ENCODE measurements around the gene PTBP3. TPM values are rescaled to one million over a fixed set of nuclear protein-coding genes. Genes with fewer than 3 reads are reported as not detected.
"Not testable (repeated sequence)": the region's sequence is repeated elsewhere in the genome, so short reads cannot be mapped to it uniquely, and the experiment has no call there.

PTBP3 gene
- total RNA-seq, 1 donor from 2014 or later, result 44.9 TPM

DNA sequence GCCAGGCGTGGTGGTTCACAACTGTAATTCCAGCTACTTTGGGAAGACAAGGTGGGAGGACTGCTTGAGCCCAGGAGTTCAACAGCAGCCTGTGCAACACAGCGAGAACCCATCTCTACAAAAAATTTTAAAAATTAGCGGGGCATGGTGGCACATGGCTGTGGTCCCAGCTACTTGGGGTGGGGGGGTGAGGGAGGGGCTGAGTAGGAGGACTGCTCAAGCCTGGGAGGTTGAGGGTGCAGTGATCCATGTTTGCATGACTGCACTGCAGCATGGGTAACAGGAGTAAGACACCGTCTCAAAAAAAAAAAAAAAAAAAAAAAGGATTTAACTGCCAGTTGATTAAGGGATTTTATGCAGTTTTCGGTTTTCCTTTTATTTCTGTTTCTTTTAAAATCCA lies 65.0 kb downstream of the PTBP3 start:
- no peak for DNase-seq

DNA sequence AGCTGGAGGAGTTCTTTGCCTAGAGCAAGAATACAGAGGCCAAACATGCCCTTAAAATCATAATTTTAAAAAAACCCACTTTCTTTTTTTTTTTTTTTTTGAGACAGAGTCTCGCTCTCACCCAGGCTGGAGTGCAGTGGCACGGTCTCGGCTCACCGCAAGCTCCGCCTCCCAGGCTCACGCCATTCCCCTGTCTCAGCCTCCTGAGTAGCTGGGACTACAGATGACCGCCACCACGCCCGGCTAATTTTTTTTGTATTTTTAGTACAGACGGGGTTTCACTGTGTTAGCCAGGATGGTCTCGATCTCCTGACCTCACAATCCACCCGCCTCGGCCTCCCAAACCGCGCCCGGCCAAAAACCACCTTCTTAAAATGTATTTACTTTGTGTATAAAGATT lies 66.3 kb downstream of the PTBP3 start:
- not testable (repeated sequence) for DNase-seq

DNA sequence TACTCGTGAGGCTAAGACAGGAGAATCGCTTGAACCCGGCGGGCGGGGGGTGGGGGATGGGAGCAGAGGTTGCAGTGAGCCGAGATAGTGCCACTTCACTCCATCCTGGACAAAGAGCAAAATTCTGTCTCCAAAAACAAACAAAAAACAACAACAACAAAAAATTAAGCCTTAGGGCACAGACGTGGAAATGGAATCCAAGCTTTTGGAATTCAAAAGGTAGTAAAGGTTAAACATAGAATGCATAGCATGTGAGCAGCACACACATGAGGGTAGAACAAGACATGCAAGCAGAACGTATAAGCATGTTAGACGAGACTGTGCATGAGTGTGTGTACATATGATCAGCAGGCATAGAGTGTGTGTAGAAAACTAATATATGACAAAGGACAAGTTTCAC lies 68.0 kb downstream of the PTBP3 start:
- no peak for DNase-seq

DNA sequence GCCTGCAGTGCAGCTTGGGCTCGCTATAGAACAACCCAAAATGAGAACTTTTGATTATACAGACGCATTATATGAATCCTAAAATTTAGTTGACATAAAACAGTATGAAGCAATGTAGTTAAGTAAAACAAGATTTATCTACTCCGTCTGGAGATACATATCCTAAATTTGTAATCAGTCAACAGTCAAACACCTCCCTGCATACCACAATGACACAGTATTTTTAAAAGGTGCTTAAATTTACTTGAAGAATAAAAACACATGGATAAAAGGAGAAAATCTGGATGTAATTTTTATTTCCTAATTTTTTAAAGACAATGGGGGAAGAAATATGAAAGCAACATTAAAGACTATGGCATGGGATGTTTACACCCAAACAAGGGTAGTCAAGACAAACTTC lies 70.8 kb downstream of the PTBP3 start:
- no peak for DNase-seq

DNA sequence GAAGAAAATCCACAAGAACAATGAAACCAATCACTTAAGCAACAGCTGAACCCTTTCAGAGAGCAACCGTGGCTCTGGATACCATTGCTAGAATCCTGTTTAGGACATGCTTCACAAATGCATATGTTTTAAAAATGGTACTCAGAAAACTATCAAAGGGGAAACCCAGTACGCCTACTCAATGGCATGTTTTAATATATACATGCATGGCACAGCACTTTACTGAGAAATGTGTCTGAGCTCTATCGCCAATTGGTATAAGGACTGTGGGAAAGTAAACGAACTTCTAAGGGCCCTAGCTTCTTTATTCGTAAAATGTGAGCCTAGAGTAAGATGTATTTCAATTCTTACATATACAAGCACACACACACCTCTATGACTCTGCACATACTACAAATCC lies 72.3 kb downstream of the PTBP3 start:
- no peak for DNase-seq

DNA sequence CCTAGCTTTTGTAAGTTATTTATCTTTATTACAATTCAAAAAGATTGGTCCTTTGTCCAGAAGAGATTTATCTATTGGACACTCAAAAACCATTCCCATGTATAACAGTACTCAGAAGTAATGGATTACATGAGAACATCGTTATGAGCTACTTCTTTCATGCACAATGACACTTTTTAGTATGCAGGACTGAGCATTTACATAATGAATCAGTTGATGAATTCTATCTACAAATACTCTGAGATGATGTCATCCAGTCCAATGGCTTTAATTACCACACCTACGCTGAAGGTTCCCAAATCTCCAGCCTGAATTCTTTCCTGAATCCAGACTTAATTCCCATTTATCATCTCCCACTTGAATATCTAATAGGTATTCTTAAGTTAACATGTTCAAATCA lies 75.3 kb downstream of the PTBP3 start:
- DNase-seq, result no peak

DNA sequence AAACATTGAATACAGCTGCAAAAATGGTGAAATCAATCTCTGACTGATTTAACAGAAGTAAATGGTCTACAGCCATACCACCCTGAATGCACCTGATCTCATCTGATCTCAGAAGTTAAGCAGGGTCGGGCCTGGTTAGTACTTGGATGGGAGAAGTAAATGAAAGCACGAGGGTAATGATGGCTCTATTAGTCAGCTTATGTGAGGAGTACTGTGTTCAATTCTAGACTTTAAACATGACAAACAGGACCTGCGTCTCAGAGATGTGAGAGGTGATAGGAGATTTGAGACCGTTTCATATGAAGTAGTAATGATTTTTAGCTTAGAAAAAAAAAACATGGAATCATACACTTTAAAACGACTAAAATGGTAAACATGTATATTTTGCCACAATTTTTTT lies 81.2 kb downstream of the PTBP3 start:
- no peak for DNase-seq

DNA sequence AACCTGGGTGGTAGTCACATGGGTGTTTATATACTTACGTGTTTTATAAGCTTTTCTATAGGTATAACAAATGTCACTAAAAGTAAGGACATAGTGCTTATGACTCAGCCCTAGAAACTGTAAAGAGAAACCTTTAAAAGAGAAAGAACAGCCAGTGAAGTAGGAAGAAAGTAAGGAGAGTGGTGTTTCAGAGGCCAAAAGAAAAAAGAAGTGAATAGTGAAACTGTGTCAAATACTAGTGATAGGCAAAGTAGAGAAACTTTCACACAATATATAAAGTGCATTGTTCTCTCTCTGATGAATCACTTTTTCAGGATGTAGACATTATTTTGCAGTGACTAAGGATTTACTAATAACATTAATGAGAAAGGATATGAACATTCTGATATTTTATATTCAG lies 84.1 kb downstream of the PTBP3 start:
- DNase-seq, result no peak

DNA sequence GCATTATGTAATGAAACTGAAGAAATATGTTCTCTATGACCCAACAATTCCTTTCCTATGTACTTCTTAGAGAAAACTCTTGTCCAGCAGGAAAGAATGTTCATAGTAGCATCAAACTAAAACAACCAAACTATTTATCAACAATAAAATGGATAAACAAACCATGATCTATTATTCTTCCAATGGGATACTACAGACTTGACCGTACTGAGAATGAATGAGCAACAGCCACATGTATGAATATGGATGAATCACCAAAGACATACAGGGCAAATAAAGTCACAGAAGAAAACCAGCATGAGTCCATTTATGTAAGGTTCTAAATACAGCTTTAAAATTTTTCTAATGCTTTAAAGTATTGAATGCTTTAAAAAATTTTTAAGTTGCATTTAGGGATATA lies 84.7 kb downstream of the PTBP3 start:
- no peak for DNase-seq

DNA sequence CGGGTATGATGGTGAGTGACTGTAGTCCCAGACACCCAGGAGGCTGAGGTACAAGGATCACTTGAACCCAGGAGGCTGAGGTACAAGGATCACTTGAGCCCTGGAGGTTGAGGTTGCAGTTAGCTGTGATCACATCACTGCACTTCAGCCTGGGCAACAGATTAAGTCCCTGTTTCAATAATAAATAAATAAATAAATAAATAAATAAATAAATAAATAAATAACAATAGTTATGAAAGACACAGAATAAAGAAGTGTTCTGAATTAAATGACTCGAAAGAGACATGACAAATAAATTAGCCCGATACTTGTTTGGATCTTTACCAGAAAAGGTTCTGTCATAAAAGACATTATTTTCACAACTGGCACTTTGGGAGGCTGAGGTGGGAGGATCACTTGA lies 86.3 kb downstream of the PTBP3 start:
- no peak for DNase-seq

DNA sequence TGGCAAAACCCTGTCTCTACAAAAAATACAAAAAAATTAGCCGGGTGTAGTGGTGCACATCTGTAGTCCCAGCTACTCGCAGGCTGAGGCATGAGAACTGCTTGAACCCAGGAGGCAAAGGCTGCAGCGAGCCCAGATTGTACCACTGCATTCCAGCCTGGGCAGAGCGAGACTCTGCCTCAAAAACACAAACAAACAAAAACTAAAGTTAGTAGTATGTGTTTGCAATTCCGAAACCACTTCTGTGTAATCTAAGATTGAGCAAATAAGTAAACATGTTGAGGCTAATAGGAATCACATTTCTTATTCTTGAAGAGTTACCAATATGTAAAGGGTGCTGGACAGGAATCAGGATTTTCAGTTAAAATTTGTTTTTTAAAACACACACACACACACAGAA lies 88.3 kb downstream of the PTBP3 start:
- DNase-seq, result no peak

DNA sequence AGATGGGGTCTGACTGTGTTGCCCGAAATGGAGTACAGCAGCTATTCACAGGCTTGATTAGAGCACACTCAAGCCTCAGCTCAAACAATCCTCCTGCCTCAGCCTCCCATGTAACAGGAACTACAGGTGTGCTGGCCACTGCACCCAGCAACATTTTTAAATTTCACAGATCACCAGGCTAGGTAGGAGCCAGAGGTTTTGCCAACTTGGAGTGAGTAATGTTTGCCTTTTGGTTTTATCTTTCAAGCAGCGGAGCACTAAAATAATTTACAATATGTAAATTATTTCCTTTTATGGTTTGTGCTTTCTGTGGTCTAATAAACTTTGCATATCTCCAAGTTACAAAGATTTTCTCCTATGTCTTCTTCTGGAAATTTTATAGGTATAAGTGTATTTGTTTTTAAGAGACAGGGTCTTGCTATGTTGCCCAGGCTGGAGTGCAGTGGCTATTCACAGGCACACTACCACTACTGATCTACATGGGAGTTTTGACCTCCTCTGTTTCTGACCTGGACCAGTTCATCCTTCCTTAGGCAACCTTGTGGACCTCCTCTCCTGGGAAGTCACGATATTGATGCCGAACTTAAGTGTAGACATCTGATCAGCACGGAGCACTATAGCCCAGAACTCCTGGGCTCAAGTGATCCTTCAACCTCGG lies 91.1 kb downstream of the PTBP3 start:
- no peak for DNase-seq

DNA sequence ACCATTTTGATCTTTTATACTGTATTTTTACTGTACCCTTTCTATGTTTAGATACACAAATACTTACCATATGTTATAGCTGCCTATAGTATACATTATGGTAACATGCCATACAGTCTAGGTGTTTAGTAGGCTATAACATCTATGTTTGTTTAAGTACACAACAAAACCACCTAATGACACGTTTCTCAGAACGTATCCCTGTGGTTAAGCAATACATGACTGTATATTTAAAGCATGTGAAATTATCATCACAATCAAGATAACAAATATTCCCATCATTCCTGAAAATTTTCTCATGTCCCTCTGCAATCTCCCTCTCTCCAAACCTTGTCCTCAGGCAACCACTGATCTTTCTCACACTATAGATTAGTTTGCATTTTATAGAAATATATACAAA lies 91.9 kb downstream of the PTBP3 start:
- DNase-seq, result no peak

DNA sequence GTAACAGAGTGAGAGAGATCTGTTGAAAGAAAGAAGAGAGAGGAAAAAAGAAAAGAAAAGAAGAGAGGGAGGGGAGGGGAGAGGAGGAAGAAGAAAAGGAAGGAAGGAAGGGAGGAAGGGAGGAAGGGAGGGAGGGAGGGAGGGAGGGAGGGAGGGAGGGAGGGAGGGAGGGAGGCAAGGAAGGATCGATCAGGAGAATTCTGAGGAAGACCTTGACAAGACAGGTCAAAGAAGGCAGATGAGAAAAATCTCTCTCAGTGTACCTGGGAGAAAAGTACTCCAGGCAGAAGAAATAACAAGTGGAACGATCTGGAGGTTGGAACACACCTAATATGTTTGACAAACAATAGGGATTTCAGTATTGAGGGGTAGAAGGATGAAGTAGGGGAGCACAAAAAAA lies 93.7 kb downstream of the PTBP3 start:
- DNase-seq, result no peak

DNA sequence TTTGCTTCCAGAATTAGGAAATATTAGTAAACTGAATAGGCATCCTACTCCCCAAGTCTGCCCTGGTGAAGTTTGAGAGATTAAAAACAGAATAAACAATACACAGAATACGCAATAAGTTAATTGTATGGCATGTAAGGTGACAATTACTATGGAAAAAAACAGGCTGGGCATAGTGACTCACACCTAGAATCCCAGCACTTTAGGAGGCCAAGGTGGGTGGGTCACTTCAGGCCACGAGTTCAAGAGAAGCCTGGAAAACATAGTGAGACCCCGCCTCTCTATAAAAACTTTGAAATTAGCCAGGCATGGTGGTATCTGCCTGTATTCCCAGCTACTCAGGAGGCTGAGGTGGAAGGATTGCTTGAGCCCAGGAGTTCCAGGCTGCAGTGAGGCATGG lies 94.1 kb downstream of the PTBP3 start:
- no peak for DNase-seq

DNA sequence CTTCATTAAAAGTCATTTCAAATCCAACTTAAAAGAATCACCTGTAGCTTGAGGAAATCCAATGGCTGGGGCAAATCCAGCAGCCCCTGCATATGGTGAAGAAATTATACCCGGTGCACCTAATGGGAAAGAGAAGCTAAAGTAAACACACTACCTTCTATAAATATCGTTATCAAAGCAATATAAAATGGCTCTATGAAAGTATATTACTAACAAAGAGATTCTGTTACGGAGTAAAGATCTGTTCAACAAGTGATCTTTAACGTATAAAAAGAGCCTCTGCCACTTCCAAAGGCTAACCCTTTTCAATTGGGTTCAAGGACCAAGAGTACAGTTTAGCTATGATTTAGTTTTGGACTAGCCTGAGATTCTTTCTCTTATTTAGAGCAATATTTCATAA lies 98.6 kb downstream of the PTBP3 start:
- DNase-seq, result no peak

DNA sequence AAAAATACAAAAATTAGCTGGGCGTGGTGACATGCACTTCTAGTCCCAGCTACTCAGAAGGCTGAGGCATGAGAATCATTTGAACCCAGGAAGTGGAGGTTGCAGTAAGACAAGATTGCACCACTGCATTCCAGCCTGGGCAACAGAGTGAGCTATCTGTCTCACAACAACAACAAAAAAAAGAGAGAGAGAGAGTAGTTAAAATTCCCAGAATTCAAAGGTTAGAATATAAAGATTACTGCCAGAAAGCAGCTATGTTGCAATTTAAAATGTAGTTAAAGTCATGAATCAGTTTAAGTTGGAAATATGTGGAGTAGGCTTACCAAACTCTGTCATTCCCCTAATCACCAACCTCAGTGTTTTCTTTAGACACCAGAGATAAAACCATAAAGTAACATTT lies 99.7 kb downstream of the PTBP3 start:
- DNase-seq, result no peak

DNA sequence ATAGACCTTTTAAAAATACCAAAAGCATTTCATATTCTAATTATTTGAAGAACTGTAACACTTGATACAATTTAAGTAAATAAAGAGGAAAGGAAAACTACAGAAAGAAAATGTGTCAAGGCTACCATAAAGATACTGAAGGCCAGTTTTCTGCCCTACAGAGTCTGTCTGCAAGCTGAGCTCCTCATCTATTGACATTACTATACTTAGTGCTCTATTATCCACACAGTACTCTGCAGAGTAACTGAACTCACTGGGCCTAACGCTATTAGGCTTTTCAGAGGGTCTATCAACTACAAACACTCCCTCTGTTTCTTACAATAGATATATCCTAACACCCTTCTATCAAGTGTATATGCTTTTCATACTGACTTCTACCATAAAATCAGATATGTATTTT lies 101.2 kb downstream of the PTBP3 start:
- DNase-seq, result no peak

DNA sequence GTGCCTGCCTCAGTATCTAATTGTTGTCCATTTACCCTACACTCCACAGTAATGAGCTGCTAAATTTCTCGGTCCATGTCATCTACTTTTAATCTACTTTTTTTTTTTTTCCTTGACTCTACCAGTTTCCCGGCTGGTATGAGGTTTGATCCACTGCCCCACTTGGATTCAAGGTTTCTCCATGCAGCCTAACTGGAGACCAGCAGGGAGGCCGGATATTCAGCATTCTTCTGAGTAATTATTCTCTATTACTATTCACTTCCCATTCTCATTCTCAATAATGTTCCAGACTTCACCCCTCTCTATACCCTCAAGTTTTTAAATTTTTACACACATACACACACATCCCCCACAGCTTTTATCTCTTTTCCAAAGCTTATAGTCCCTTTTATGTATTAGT lies 107.3 kb downstream of the PTBP3 start:
- DNase-seq, result no peak

DNA sequence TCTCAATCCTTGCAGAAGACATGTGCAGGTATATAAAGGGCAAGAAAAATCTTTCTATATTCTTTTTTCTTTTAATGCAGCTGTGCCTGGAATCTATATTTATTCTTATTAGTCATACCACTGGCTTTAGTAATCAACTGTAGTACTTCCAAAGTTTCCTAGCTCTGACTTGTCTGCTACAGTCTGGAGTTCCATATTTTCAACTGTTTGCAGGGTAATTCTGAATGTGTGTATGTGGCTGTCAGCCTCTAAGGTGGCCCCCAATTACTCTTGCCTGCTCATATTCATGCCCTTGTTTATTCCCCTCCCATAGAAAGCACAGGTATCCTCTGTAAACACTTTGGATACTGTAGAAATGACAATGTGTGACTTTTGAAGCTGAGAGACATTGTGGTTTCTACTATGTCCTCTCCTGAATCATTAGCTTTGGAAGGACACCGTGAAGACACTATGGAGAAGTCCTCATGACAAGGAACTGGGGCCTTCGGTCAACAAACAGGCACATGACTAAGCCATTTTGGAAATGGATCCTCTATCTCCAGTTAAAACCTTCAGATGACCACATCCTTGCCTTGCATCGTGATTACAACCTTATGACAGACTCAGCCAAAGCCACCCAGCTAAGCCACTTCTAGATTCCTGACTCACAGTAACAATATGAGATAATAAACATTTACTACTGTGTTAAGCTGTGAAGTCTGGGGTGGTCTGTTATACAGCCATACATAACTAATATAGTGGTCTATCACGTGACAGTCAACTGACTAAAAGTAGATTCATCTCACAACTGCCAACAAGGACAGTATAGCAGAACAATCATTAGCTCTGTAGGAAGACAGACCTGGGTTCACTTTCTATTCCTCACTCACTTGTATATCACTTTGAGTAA lies 108.8 kb downstream of the PTBP3 start:
- DNase-seq, result no peak

DNA sequence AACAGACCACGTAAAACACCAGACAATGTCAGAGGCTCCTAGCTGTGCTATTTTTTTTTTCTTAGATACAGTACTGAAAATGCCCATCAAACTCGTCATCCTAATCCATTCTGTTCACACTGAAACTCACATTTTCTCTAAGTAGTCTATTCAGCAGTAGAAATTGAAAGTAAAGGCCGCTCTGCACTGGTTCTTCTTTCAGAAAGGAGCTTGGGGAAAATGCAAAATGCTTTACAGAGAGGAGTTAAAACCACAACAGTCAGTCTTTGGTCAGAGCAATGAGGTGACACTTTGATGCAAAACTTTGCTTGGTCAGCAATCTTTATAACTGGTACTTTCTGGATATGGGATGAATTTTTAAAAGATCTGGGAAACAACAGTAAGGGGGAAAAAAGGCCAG lies 114.5 kb downstream of the PTBP3 start:
- no peak for DNase-seq

DNA sequence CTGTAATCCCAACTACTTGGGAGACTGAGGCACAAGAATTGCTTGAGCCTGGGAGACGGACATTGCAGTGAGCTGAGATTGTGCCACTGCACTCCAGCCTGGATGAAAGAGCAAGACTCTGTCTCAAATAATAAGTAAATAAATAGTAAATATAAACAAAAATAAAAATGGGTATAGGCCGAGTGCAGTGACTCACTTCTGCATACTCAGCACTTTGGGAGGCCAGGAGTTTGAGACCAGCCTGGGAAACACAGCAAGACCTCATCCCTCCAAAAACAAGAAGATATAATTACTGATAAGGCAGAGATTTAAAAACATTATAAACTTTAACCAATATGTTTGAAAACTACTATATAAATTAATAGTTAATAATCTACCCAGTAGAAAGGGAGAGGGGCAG lies 120.5 kb downstream of the PTBP3 start:
- DNase-seq, result no peak

DNA sequence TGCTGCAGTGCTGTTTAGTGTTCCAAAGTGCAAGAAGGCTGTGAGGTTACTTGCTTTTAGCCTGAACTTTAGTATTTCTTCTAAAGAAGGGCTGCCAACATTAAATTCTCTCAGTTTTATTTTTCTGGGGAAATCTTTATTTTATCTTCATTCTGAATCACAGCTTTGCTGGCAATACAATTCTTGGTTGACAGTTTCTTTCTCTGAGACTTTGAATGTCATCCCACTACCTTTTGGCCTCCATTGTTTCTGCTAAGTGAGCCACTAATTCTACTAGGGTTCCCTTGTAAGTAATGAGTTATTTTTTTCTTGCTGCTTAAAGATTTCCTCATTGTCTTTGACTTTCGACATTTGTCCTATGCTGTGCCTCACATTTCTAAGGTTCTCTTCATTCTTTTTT lies 126.0 kb downstream of the PTBP3 start:
- no peak for DNase-seq

DNA sequence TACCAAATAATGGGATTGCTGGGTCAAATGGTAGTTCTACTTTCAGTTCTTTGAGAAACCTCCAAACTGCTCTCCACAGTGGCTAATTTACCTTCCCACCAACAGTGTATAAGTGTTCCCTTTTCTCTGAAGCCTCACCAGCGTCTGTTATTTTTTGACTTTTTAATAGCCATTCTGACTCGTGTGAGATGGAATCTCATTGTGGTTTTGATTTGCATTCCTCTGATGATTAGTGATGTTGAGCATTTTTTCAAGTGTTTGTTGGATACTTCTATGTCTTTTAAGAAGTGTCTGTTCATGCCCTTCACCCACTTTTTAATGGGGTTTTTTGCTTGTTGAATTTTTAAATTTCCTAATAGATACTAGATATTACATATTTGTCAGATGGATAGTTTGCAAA lies 129.9 kb downstream of the PTBP3 start:
- no peak for DNase-seq
